HG03460 (cell line): ENCODE measurements around the gene RAB28.

ENCODE experiments used
- ATAC-seq: cut with Tn5 transposase; IDR thresholded peaks from one replicate; pipeline ENCODE4 v1.9.1; 2021; ENCODE audit not compliant: unreplicated experiment

RAB28 gene

GRCh38 chr4:13323921-13324320 is 160.2 kb downstream of the RAB28 start:
- ATAC-seq, result no peak

DNA sequence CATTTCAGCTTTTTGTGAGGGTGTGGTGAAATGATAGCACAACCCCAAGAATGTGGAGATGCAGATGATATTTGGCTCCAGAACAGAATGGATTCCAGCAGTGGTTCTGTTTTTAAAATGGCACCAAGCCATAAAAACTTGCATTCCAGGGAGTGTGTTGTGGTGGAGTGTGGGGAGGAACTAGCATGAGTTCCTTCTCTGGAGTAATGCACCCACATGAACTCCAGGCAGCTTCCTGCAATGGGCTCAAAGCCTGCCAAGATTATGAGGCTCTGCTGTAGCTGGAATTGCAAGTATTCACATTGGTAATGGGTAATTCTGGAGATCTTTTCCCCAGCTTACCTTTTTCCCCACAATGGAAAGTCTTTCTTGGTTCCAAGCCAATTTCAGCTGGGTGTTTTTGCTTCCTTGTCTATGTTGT is 161.4 kb downstream of the RAB28 start:
- ATAC-seq, result no peak
